Loucy (cell line): ENCODE data around the gene OGG1.

Source experiments
- H2AFZ ChIP-seq: fragments of 200-600 bp; sonication (generic); 2 replicates; pipeline ENCODE4 v1.6.0; 2016; ENCODE audit warnings: antibody characterized with exemption, mild to moderate bottlenecking, low read length, moderate library complexity
- H3F3A ChIP-seq: fragments of 200-600 bp; 2 replicates; pipeline ENCODE4 v1.6.0; 2016; ENCODE audit warnings: antibody characterized with exemption, low read depth, mild to moderate bottlenecking
- H3K27me3 ChIP-seq: fragments of 200-600 bp; sonication (generic); 2 replicates; pipeline ENCODE4 v1.6.1; 2014; ENCODE audit warnings: low read length, mild to moderate bottlenecking; ENCODE audit not compliant: insufficient read depth, poor library complexity, severe bottlenecking
- H3K36me3 ChIP-seq: fragments of 200-600 bp; sonication (generic); 2 replicates; pipeline ENCODE4 v1.6.1; 2016; ENCODE audit warnings: low read length; ENCODE audit not compliant: insufficient read depth
- H3K4me1 ChIP-seq: fragments of 200-600 bp; sonication (generic); 2 replicates; pipeline ENCODE4 v1.5.1; 2014; ENCODE audit warnings: low read length, mild to moderate bottlenecking; ENCODE audit not compliant: insufficient read depth, poor library complexity, severe bottlenecking
- H3K4me2 ChIP-seq: fragments of 200-600 bp; sonication (generic); 2 replicates; pipeline ENCODE4 v1.6.0; 2014; ENCODE audit warnings: antibody characterized with exemption, low read length, low read depth, mild to moderate bottlenecking; ENCODE audit not compliant: poor library complexity, severe bottlenecking
- H3K4me3 ChIP-seq: fragments of 200-600 bp; sonication (generic); 2 replicates; pipeline ENCODE4 v1.5.1; 2014; ENCODE audit warnings: low read length, mild to moderate bottlenecking, mixed read lengths; ENCODE audit not compliant: poor library complexity, severe bottlenecking
- H3K79me2 ChIP-seq: fragments of 200-600 bp; sonication (generic); 2 replicates; pipeline ENCODE4 v1.6.1; 2014; ENCODE audit warnings: low read length; ENCODE audit not compliant: insufficient read depth
- H3K9ac ChIP-seq: fragments of 200-600 bp; sonication (generic); 2 replicates; pipeline ENCODE4 v1.6.0; 2014; ENCODE audit warnings: mild to moderate bottlenecking, low read depth, low read length, moderate library complexity; ENCODE audit not compliant: poor library complexity, severe bottlenecking
- H3K9me2 ChIP-seq: fragments of 200-600 bp; sonication (generic); replicated peaks from 2 replicates; pipeline ENCODE4 v1.6.1; 2016; ENCODE audit warnings: low read depth, low read length, mixed read lengths
- H3K9me3 ChIP-seq: fragments of 200-600 bp; sonication (generic); 2 replicates; pipeline ENCODE4 v1.6.1; 2014; ENCODE audit warnings: mild to moderate bottlenecking, antibody characterized with exemption, low read length, low read depth; ENCODE audit not compliant: insufficient read depth
- H4K20me1 ChIP-seq: fragments of 200-600 bp; sonication (generic); 2 replicates; pipeline ENCODE4 v1.6.0; 2014; ENCODE audit warnings: antibody characterized with exemption, low read length, mild to moderate bottlenecking; ENCODE audit not compliant: insufficient read depth, poor library complexity, severe bottlenecking
- CTCF ChIP-seq: fragments of 200-600 bp; sonication (generic); conservative IDR thresholded peaks from 2 replicates; pipeline ENCODE4 v1.5.1; 2014; ENCODE audit warnings: mild to moderate bottlenecking, antibody characterized with exemption, low read length
- EZH2phosphoT487 ChIP-seq: fragments of 200-600 bp; IDR thresholded peaks from 2 replicates; pipeline ENCODE4 v1.6.1; 2018; ENCODE audit warnings: antibody characterized with exemption, mild to moderate bottlenecking, moderate library complexity, borderline replicate concordance

Gene OGG1

GRCh38 chr3:9762871-9763270, 13.1 kb downstream of the OGG1 start:
- Histone ChIP-seq H3K9me2 (no peaks in the 10 kb centered on the region), H3K27me3 (no peaks in the 10 kb centered on the region), H2AFZ (no peak overlapping the region), H3K4me3 (no peak overlapping the region), H3K79me2 (no peaks in the 10 kb centered on the region), H3K4me2 (no peak overlapping the region), H3K9ac (no peak overlapping the region), H3K9me3 (no peaks in the 10 kb centered on the region), H3F3A (no peaks in the 10 kb centered on the region), H4K20me1 (no peaks in the 10 kb centered on the region), H3K4me1 (peaks cover 9% of the 10 kb centered on the region), H3K36me3 (peaks cover 5% of the 10 kb centered on the region; the same call in 1 of the 2 replicates)
- TF ChIP-seq CTCF (no peak), EZH2phosphoT487 (no peak)

GRCh38 chr3:9765865-9766264, 16.1 kb downstream of the OGG1 start:
- no peaks in the 10 kb centered on the region for H3K79me2 ChIP-seq
- H4K20me1 ChIP-seq = no peaks in the 10 kb centered on the region
- no peak for TF ChIP-seq CTCF
- H2AFZ ChIP-seq = no peak overlapping the region
- no peaks in the 10 kb centered on the region for H3K27me3 ChIP-seq
- no peak overlapping the region for H3K9ac ChIP-seq
- H3K4me1 ChIP-seq = peaks cover 10% of the 10 kb centered on the region
- no peak overlapping the region for H3K4me3 ChIP-seq
- no peak overlapping the region for H3K4me2 ChIP-seq
- H3K9me2 ChIP-seq = no peaks in the 10 kb centered on the region
- no peaks in the 10 kb centered on the region for H3K36me3 ChIP-seq
- no peaks in the 10 kb centered on the region for H3K9me3 ChIP-seq
- no peaks in the 10 kb centered on the region for H3F3A ChIP-seq

- H3K9ac ChIP-seq = no peak overlapping the region
- no peaks in the 10 kb centered on the region for H3F3A ChIP-seq
- no peaks in the 10 kb centered on the region for H3K9me3 ChIP-seq
- no peaks in the 10 kb centered on the region for H3K79me2 ChIP-seq
- H4K20me1 ChIP-seq = no peaks in the 10 kb centered on the region
- TF ChIP-seq EZH2phosphoT487 (no peak), CTCF (no peak)
- H3K4me1 ChIP-seq = peaks cover 10% of the 10 kb centered on the region
- H3K9me2 ChIP-seq = no peaks in the 10 kb centered on the region
- H3K4me3 ChIP-seq = no peak overlapping the region
- no peak overlapping the region for H3K4me2 ChIP-seq
- no peak overlapping the region for H2AFZ ChIP-seq
- no peaks in the 10 kb centered on the region for H3K36me3 ChIP-seq
- no peaks in the 10 kb centered on the region for H3K27me3 ChIP-seq
Observed at GRCh38 chr3:9767418-9767817, 17.7 kb downstream of the OGG1 start.
